ENCODE data around the gene CACHD1. TPM values are rescaled to one million over a fixed set of nuclear protein-coding genes. Genes with fewer than 3 reads are reported as not detected.

The CACHD1 gene
- polyA plus RNA-seq, 1 of the 3 experiments (the other 2 are of a cell fraction): 2.2 TPM

DNA sequence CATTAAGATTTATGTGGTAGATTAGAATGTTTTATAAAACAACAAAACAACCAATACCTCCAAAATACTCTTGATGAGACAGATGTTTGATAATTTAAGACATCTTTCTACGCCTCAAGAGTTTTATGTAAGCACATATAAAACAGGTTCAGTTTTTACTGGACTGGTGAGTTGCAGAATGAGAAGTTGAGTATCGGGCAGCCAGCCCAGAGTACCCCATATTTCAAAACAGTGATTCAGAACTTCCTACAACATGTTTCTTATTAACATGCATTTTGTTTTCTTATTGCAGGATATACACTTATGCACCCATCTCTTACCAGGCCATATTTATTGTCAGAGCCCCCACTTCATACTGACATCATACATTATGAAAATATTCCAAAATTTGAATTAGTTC lies 183.5 kb downstream of the CACHD1 start:
- H3K4me1 ChIP-seq (ENCODE audit: control insufficient read depth in 1 of 2, insufficient read depth in 2 of 2, low read depth in 1 of 2, low read length in 1 of 2): peaks cover 0 to 9% of the 10 kb centered on the region in 2 experiments; a peak in 3 of 4 replicates
- no peak overlapping the region for H2AFZ ChIP-seq (ENCODE audit: low read depth)
- no peaks in the 10 kb centered on the region for H3K79me2 ChIP-seq (ENCODE audit: insufficient read depth)
- 86% methylated on average over 2 of the region's 2 CpGs for WGBS (ENCODE audit: low lambda C conversion rate)
- no peaks in the 10 kb centered on the region for H3F3A ChIP-seq (replicated peaks; ENCODE audit: insufficient read depth)
- H3K27ac ChIP-seq (ENCODE audit: low read depth in 2 of 2, low read length in 1 of 2): no peak overlapping the region
- no peak overlapping the region for H3K9ac ChIP-seq
- CTCF ChIA-PET: interaction anchor here (1.2 to 2.0 kb wide), 2 partner anchors 10 to 93 kb away, joined by 3 to 9 read pairs; no protein-coding TSS in a partner anchor
- H3K9me3 ChIP-seq: no peaks in the 10 kb centered on the region
- no peaks in the 10 kb centered on the region for H4K20me1 ChIP-seq (ENCODE audit: insufficient read depth)
- TF ChIP-seq RXRA (IDR thresholded peaks at IDR 0.05; ENCODE audit: borderline replicate concordance, low read depth) (no peak), SMC3 (IDR thresholded peaks at IDR 0.05; ENCODE audit: low read depth, low read length) (no peak), FOSL2 (IDR thresholded peaks at IDR 0.05; ENCODE audit: borderline replicate concordance, low read depth) (no peak), JUND (IDR thresholded peaks at IDR 0.05) (no peak), RAD21 (IDR thresholded peaks at IDR 0.05; ENCODE audit: low read length) (no peak), ELF1 (IDR thresholded peaks at IDR 0.05) (no peak), CTCF (IDR thresholded peaks at IDR 0.05) (no peak), POLR2AphosphoS5 (IDR thresholded peaks at IDR 0.05; ENCODE audit: low read depth, low read length) (no peak), FOXJ3 (CRISPR knock-in tag; IDR thresholded peaks at IDR 0.05) (no peak), NRF1 (IDR thresholded peaks at IDR 0.05; ENCODE audit: low read depth, low read length) (no peak), EZH2phosphoT487 (IDR thresholded peaks at IDR 0.05; ENCODE audit: borderline replicate concordance, low read depth) (no peak), SIN3A (IDR thresholded peaks at IDR 0.05; ENCODE audit: borderline replicate concordance, low read depth, low read length) (no peak), CHD2 (IDR thresholded peaks at IDR 0.05; ENCODE audit: low read length, partially characterized antibody) (no peak), EP300 (IDR thresholded peaks at IDR 0.05; ENCODE audit: borderline replicate concordance in 1 of 2, low read depth in 1 of 2, low read length in 1 of 2) (no peak), RCOR1 (IDR thresholded peaks at IDR 0.05; ENCODE audit: low read length) (no peak), NFIC (IDR thresholded peaks at IDR 0.05; ENCODE audit: borderline replicate concordance) (no peak)
- TF ChIP-seq, protein P1, sequence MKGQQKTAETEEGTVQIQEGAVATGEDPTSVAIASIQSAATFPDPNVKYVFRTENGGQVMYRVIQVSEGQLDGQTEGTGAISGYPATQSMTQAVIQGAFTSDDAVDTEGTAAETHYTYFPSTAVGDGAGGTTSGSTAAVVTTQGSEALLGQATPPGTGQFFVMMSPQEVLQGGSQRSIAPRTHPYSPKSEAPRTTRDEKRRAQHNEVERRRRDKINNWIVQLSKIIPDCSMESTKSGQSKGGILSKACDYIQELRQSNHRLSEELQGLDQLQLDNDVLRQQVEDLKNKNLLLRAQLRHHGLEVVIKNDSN (IDR thresholded peaks at IDR 0.05; ENCODE audit: borderline replicate concordance, low read depth): no peak
- TF ChIP-seq, protein P2, sequence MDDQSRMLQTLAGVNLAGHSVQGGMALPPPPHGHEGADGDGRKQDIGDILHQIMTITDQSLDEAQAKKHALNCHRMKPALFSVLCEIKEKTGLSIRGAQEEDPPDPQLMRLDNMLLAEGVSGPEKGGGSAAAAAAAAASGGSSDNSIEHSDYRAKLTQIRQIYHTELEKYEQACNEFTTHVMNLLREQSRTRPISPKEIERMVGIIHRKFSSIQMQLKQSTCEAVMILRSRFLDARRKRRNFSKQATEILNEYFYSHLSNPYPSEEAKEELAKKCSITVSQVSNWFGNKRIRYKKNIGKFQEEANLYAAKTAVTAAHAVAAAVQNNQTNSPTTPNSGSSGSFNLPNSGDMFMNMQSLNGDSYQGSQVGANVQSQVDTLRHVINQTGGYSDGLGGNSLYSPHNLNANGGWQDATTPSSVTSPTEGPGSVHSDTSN (IDR thresholded peaks at IDR 0.05): no peak
- TF ChIP-seq, protein P3, sequence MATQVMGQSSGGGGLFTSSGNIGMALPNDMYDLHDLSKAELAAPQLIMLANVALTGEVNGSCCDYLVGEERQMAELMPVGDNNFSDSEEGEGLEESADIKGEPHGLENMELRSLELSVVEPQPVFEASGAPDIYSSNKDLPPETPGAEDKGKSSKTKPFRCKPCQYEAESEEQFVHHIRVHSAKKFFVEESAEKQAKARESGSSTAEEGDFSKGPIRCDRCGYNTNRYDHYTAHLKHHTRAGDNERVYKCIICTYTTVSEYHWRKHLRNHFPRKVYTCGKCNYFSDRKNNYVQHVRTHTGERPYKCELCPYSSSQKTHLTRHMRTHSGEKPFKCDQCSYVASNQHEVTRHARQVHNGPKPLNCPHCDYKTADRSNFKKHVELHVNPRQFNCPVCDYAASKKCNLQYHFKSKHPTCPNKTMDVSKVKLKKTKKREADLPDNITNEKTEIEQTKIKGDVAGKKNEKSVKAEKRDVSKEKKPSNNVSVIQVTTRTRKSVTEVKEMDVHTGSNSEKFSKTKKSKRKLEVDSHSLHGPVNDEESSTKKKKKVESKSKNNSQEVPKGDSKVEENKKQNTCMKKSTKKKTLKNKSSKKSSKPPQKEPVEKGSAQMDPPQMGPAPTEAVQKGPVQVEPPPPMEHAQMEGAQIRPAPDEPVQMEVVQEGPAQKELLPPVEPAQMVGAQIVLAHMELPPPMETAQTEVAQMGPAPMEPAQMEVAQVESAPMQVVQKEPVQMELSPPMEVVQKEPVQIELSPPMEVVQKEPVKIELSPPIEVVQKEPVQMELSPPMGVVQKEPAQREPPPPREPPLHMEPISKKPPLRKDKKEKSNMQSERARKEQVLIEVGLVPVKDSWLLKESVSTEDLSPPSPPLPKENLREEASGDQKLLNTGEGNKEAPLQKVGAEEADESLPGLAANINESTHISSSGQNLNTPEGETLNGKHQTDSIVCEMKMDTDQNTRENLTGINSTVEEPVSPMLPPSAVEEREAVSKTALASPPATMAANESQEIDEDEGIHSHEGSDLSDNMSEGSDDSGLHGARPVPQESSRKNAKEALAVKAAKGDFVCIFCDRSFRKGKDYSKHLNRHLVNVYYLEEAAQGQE (IDR thresholded peaks at IDR 0.05; ENCODE audit: low read depth, low read length): no peak
- TF ChIP-seq, protein P4, sequence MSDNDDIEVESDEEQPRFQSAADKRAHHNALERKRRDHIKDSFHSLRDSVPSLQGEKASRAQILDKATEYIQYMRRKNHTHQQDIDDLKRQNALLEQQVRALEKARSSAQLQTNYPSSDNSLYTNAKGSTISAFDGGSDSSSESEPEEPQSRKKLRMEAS (IDR thresholded peaks at IDR 0.05; ENCODE audit: low read depth): no peak
- no peaks in the 10 kb centered on the region for H3K27me3 ChIP-seq (ENCODE audit: insufficient read depth)
- no peak for DNase-seq
- POLR2A ChIA-PET: no interaction called here
- no peaks in the 10 kb centered on the region for H3K9me2 ChIP-seq
- H3K4me2 ChIP-seq: no peak overlapping the region
- peaks cover 3 to 33% of the 10 kb centered on the region in 2 experiments for H3K36me3 ChIP-seq (replicated peaks in 1 of 2; ENCODE audit: control insufficient read depth in 1 of 2, insufficient read depth in 2 of 2, low read length in 1 of 2)
- H3K4me3 ChIP-seq (ENCODE audit: low read depth in 2 of 2, low read length in 1 of 2): no peak overlapping the region
